ENCODE data around the gene KLHL36.
A peak's percentile ranks its signal among the peaks of the same experiment; 100 is the strongest.

The KLHL36 gene

GRCh38 chr16:84699712-84700445, 51.6 kb downstream of the KLHL36 start, which contains the start of gene USP10:
TSS of gene USP10 (plus strand) at chr16:84700000. CDS start at chr16:84700091, 91 bp downstream.
- DNase-seq: peak; percentile 75

GRCh38 chr16:84700446-84701300, 52.4 kb downstream of the KLHL36 start:
- no peak for DNase-seq

DNA sequence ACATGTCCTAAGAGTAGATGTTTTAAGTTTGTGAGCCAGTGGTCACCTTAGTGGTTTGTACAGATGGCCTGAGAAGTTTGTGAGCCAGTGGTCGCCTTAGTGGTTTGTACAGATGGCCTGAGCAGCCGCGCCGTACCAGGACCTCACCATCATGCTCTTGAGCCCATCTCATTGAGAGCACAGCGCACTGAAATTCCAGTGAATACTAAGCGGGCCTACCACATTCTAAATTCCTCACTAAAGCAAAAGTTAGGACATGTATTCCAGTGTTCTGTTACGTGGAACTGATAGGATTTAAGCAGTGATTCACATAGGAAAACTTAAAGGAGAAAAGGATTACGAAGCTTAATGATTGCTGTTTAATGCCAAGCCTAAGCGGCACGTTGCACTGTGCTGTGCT, 55.4 kb downstream of the KLHL36 start:
- DNase-seq: no peak

DNA sequence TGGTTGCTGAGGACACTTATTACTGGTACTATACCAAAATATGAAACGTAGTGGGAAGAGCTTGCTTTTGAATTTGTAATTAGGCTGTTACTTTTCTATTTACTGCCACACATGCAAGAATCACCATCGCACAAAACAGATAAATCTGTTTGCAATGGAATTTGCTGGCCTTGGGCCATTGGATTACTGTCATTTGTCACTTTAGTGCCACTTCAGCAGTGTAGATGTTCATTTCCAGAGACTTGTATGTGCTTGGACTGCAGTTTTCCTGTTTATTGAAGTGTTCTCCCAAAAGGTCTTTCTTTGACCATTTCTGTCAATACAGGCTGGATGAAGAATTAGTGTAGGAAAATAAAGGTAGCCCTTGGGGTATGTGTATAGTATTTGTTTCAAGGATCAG, 55.9 kb downstream of the KLHL36 start:
- DNase-seq: no peak

- no peak for DNase-seq
Measured at GRCh38 chr16:84706856-84707255, 58.5 kb downstream of the KLHL36 start.

DNA sequence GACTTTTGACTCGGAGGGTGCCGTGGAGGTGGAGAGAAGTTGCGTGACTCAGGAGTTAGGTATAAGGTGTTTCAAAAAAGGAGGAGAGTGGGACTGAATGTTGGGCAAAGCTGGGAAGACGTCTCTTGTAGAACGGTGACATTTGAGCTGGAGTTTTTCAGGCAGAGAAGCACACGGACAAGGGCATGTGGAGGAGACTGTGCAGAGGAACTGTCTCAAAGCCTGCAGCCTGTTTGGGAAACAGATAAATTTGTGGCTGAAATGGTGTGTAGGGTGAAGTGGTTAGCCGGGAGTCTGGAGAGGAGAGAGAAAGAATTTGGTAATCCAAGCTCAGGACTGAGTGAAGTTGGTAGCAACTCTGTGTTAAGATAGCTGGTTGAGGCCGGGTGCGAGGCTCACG, 61.3 kb downstream of the KLHL36 start:
- DNase-seq: no peak

DNA sequence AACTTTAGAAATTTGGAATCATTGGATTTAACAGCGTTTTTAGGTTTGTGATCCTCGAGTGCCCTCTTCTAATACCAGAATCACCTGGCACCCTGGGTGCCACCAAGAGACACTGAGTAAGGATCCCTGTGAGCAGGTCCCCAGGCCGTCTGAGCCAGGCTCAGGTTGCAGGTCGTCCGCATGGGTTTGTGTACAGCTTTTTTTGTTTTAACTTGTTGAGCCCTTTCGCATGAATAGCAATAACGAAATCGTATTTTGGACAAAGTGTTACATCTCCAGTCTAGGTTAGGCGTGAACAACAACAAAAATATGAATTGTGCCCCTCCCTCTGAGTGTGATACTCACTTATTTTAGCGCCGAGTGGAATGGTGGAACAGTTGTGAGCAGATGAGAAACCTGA, 62.4 kb downstream of the KLHL36 start:
- DNase-seq: no peak

All from fibroblast of upper back skin (primary cell).